ENCODE data around the gene TMEM40.

The TMEM40 gene, protein sequence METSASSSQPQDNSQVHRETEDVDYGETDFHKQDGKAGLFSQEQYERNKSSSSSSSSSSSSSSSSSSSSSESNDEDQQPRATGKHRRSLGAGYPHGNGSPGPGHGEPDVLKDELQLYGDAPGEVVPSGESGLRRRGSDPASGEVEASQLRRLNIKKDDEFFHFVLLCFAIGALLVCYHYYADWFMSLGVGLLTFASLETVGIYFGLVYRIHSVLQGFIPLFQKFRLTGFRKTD

GRCh38 chr3:12759097-12759679 lies at the start of gene TMEM40:
TSS of gene TMEM40 (minus strand) at chr3:12759259. CDS start at chr3:12749832, 9,427 bp downstream.
- Histone ChIP-seq H3K27me3 (ENCODE audit: insufficient read depth, low read length) (no peaks in the 10 kb centered on the region), H3K9me3 (ENCODE audit: low read length) (no peaks in the 10 kb centered on the region), H3K36me3 (ENCODE audit: insufficient read depth, low read length) (no peaks in the 10 kb centered on the region), H3K4me1 (ENCODE audit: insufficient read depth, low read length) (no peaks in the 10 kb centered on the region), H2AFZ (ENCODE audit: low read depth, low read length) (no peak within 1 kb of the TSS), H3K4me3 (ENCODE audit: low read length) (no peak within 1 kb of the TSS)

GRCh38 chr3:12808587-12808986 lies 49.5 kb upstream of the TMEM40 start:
- Histone ChIP-seq H3K27me3 (ENCODE audit: insufficient read depth, low read length) (no peaks in the 10 kb centered on the region), H2AFZ (ENCODE audit: low read depth, low read length) (no peak overlapping the region), H3K36me3 (ENCODE audit: insufficient read depth, low read length) (no peaks in the 10 kb centered on the region), H3K4me3 (ENCODE audit: low read length) (no peak overlapping the region), H3K9me3 (ENCODE audit: low read length) (no peaks in the 10 kb centered on the region), H3K4me1 (ENCODE audit: insufficient read depth, low read length) (peaks cover 7% of the 10 kb centered on the region)

DNA sequence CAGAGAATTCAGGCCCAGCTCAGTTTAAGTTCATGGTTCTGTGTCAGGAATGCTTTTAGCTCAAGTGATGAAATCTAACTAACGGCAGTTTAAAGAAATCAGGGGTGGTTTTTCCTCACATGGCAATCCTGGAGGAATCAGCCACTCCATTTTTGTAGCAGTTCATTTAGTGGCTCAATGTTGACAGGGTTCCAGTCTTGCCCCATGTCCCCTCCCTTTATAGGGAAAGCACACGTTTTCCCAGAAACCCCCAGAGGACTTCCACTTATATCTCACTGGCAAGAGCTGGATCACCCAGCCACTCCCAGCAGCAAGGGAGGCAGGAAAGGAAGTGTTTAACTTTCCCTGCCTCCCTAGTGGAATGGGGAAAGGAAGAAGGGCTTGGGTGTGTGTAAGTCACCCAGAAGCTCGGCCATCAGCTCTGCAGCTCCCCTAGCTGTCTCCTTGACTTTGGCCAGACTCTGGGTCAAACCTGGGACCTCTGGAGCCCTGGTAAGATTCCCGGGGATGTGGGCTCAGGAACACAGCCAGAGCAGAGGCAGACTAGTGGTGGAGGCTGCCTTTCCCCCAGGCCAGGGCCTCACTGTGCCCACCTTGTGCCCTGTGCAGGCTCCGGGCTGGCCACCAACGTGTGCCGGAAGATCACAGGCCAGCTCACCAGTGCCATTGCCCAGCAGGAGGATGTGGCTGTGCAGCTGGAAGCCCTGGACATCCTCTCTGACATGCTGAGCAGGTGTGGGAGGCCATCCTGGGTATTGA lies 48.7 kb upstream of the TMEM40 start:
- H3K9me3 ChIP-seq (ENCODE audit: low read length) = no peaks in the 10 kb centered on the region
- H3K4me1 ChIP-seq (ENCODE audit: insufficient read depth, low read length) = peaks cover 7% of the 10 kb centered on the region
- H2AFZ ChIP-seq (ENCODE audit: low read depth, low read length) = no peak overlapping the region
- no peaks in the 10 kb centered on the region for H3K36me3 ChIP-seq (ENCODE audit: insufficient read depth, low read length)
- no peak overlapping the region for H3K4me3 ChIP-seq (ENCODE audit: low read length)
- H3K27me3 ChIP-seq (ENCODE audit: insufficient read depth, low read length) = no peaks in the 10 kb centered on the region

DNA sequence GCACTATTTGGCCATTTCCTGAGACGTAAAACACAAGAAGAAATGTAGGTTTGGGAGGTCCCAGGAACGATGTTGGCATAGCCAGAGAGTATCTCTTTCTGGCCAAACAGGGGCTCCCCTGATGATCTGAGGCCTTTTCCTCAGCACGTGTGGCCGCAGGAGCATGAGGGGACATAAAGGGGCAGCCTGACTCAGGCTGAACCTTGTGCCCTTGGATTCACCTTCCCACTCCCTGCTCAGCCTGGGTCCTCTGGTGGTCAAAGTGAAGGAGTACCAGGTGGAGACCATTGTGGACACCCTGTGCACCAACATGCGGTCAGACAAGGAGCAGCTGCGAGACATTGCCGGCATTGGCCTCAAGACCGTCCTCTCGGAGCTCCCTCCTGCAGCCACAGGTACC lies 48.0 kb upstream of the TMEM40 start:
- Histone ChIP-seq H3K27me3 (ENCODE audit: insufficient read depth, low read length) (no peaks in the 10 kb centered on the region), H3K4me3 (ENCODE audit: low read length) (no peak overlapping the region), H3K4me1 (ENCODE audit: insufficient read depth, low read length) (peaks cover 7% of the 10 kb centered on the region), H3K9me3 (ENCODE audit: low read length) (no peaks in the 10 kb centered on the region), H2AFZ (ENCODE audit: low read depth, low read length) (no peak overlapping the region), H3K36me3 (ENCODE audit: insufficient read depth, low read length) (no peaks in the 10 kb centered on the region)

DNA sequence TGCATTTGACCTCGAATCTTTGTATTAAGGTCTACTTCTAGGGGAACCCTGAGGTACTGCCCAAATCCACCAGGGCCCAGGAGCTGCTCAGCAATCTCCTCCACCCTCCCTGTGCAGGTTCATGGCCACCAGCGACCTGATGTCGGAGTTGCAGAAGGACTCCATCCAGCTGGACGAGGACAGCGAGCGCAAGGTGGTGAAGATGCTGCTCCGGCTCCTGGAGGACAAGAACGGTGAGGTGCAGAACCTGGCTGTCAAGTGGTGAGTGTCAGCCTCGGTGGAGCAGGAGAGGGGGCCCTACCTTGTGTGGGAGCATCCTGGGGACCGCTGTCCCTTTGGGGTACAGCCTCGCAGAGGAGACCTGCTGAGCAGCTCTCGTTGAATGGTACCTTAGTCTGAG lies 44.3 kb upstream of the TMEM40 start:
- no peak overlapping the region for H2AFZ ChIP-seq (ENCODE audit: low read depth, low read length)
- no peaks in the 10 kb centered on the region for H3K27me3 ChIP-seq (ENCODE audit: insufficient read depth, low read length)
- no peak overlapping the region for H3K4me3 ChIP-seq (ENCODE audit: low read length)
- H3K9me3 ChIP-seq (ENCODE audit: low read length) = no peaks in the 10 kb centered on the region
- no peaks in the 10 kb centered on the region for H3K4me1 ChIP-seq (ENCODE audit: insufficient read depth, low read length)
- H3K36me3 ChIP-seq (ENCODE audit: insufficient read depth, low read length) = no peaks in the 10 kb centered on the region

- no peak overlapping the region for H2AFZ ChIP-seq (ENCODE audit: low read depth, low read length)
- no peaks in the 10 kb centered on the region for H3K9me3 ChIP-seq (ENCODE audit: low read length)
- no peak overlapping the region for H3K4me3 ChIP-seq (ENCODE audit: low read length)
- no peaks in the 10 kb centered on the region for H3K27me3 ChIP-seq (ENCODE audit: insufficient read depth, low read length)
- peaks cover 3% of the 10 kb centered on the region for H3K4me1 ChIP-seq (ENCODE audit: insufficient read depth, low read length)
- H3K36me3 ChIP-seq (ENCODE audit: insufficient read depth, low read length) = no peaks in the 10 kb centered on the region
These were observed 40.7 kb upstream of the TMEM40 start for GRCh38 chr3:12799525-12800440.

DNA sequence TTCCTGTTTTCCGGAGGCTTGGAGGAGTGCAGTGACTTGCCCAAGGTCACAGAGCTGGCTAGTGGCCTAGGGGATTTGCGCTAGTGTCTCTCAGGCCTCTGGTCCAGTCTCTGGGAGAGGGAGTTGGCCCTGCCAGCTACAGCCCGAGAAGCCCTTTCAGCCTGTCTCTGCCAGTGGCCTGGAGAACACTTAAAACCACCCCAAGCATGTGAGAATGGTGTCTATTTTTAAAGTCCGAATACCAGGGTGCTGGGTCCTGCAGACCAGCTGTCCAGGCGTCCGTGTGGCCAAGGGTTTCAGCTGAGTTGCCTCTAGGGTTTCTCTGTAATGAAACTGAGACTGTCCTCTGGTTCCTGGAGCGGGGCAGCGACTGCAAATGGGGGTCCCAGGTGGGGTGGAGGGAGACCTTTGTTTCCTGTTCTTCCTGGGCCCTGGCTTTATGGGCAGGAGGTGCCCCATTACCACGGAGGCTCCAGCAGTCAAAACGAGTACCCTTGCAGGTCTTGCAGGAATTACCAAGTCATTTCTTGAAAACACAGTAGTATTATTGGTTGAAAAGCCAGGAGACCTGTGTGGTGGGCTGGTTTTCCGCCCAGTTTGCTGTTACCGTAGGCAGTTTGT lies 39.6 kb upstream of the TMEM40 start:
- H3K4me1 ChIP-seq (ENCODE audit: insufficient read depth, low read length) = peaks cover 3% of the 10 kb centered on the region
- H3K4me3 ChIP-seq (ENCODE audit: low read length) = no peak overlapping the region
- no peak overlapping the region for H2AFZ ChIP-seq (ENCODE audit: low read depth, low read length)
- H3K9me3 ChIP-seq (ENCODE audit: low read length) = no peaks in the 10 kb centered on the region
- H3K36me3 ChIP-seq (ENCODE audit: insufficient read depth, low read length) = no peaks in the 10 kb centered on the region
- no peaks in the 10 kb centered on the region for H3K27me3 ChIP-seq (ENCODE audit: insufficient read depth, low read length)

DNA sequence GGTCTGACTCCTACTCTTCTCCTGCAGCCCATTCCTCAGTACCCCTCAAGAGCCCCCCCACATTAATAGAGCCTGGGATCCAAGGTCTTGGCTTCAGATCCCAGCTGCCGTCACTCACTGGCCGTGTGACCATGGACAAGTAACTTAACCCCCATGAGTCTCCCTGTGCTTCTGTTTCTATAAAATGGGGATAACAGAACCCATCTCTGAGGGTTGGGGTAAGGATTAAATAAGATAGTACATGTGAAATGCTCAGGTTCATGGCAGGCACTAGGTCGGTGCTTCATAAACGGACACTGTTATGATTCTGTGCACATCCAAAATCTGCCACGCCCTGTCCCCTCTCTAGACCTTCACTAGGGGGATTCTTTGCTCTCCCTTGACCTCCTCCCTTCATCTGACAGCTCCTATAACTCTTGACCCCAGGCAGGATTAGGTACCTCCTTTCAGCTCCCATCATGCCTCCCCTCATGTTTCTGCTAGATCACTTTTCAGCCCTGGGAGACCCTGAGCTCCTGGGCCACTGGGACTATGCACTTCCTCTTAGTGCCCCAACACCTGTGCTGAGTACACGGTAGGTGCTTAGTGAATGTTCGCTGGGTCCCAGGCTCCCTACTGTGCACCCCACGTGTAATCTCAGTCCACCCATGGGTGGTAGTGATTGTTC lies 39.0 kb upstream of the TMEM40 start:
- Histone ChIP-seq H3K27me3 (ENCODE audit: insufficient read depth, low read length) (no peaks in the 10 kb centered on the region), H3K36me3 (ENCODE audit: insufficient read depth, low read length) (no peaks in the 10 kb centered on the region), H3K4me1 (ENCODE audit: insufficient read depth, low read length) (peaks cover 3% of the 10 kb centered on the region), H3K9me3 (ENCODE audit: low read length) (no peaks in the 10 kb centered on the region), H3K4me3 (ENCODE audit: low read length) (no peak overlapping the region), H2AFZ (ENCODE audit: low read depth, low read length) (no peak overlapping the region)

DNA sequence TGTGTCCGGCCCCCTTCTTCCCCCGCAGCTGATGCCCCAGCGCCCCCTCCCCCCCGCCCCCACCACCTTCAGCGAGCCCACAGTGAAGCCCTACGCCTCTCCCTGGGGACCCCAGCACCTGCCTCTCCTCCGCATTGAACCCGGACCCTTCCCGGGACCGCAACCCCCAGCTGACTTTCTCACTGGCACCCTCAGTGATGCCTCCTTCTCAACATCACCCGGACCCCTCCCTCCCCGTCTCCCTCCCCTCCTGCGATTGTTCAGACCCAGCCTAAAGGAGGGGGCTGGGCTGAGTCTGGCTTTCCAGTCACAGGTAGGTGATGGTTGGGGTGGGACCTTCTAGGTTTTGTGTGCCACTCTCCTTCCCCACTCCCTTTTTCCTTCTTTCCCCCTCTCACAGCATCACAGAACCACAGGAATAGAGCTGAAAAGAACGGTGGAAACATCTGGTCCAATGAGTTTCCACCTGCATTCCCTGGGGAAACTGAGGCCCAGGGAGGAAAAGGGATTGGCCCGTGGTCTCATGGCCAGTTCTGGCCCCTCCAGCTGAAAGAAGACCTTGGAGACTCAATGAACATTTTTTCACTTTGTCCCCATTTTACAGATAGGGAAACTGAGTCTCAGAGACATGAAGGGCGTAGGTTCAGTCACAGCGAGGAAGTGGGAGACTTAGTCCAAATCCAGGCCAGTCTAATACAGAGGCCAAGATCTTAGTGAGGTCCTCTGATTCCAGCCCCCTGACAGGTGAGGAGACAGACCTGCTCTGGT lies 38.2 kb upstream of the TMEM40 start:
- Histone ChIP-seq H3K9me3 (ENCODE audit: low read length) (no peaks in the 10 kb centered on the region), H2AFZ (ENCODE audit: low read depth, low read length) (no peak overlapping the region), H3K4me1 (ENCODE audit: insufficient read depth, low read length) (peaks cover 3% of the 10 kb centered on the region), H3K27me3 (ENCODE audit: insufficient read depth, low read length) (no peaks in the 10 kb centered on the region), H3K4me3 (ENCODE audit: low read length) (peak overlapping the region; percentile 42), H3K36me3 (ENCODE audit: insufficient read depth, low read length) (no peaks in the 10 kb centered on the region)

DNA sequence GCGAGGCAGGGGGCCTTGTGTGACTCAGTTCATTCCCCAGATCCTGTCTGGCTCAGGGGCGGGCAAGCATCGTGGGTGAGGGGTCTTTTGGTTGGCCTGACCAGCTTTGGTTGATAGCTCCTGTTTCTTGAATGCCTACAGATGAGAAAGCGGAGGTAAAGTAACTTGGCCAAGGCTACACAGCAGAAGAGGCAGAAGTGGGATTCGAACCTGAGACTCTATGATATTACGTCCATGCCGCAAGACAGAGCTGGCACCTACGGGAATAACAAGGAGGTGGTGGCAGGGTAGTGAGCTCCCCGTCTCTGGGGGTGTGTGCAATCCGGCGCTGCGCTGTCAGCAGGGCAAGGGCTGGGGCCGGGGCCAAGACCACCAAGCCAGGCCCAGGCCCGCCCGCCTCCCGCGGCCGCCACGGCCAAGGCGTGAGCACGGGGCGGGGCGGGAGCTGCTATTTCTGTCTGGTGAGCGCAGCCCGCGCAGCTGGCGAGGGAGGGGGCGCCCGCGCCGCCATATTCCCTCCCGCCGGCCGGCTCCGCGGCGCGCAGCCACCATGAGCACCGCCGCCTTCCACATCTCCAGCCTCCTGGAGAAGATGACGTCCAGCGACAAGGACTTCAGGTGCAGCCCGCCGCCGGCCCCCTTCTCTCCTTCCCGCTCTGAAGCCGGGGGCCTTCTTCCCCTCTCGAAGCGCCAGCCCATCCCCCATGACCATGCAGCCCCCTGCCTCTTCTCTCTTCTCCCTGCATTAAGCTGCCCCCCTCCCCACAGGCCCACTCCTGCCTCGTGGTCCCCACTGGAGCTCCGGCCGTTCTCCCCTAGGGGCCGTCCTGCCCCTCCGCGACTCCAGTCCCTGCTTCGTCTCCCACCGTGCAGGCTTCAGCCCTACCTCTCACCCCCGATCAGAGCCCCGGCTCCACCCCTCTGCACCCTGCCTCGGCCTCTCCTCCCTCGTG lies 37.4 kb upstream of the TMEM40 start, which contains the start of gene CAND2:
CAND2 (plus strand) TSS at position 510 of the 953 bp plus-strand sequence; CDS start at position 551, 41 bp downstream.
- peaks cover 3% of the 10 kb centered on the region for H3K4me1 ChIP-seq (ENCODE audit: insufficient read depth, low read length)
- peak within 1 kb of the TSS; percentile 42 for H3K4me3 ChIP-seq (ENCODE audit: low read length)
- no peaks in the 10 kb centered on the region for H3K36me3 ChIP-seq (ENCODE audit: insufficient read depth, low read length)
- H2AFZ ChIP-seq (ENCODE audit: low read depth, low read length) = peak within 1 kb of the TSS; percentile 85
- no peaks in the 10 kb centered on the region for H3K27me3 ChIP-seq (ENCODE audit: insufficient read depth, low read length)
- H3K9me3 ChIP-seq (ENCODE audit: low read length) = no peaks in the 10 kb centered on the region

DNA sequence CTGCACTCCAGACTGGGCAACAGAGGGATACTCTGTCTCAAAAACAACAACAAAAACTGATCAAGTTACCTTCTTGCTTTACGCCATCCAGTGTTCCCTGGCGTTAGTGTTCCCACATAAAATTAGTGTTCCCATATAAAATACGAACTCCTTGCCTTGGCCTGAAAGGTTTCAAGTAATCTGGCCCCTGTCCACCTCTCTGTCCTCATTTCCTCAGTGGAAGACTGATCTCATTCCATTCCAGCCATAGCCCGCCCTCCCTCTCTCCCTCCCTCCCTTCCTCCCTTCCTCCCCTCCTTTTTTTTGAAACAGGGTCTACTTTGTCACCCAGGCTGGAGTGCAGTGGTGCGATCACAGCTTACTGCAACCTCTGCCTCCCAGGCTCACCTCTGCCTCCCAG lies 34.6 kb upstream of the TMEM40 start:
- H3K36me3 ChIP-seq (ENCODE audit: insufficient read depth, low read length) = no peaks in the 10 kb centered on the region
- H2AFZ ChIP-seq (ENCODE audit: low read depth, low read length) = no peak overlapping the region
- H3K9me3 ChIP-seq (ENCODE audit: low read length) = no peaks in the 10 kb centered on the region

More for the DNA sequence above, 34.6 kb upstream of the TMEM40 start:
- no peak overlapping the region for H3K4me3 ChIP-seq (ENCODE audit: low read length)
- H3K4me1 ChIP-seq (ENCODE audit: insufficient read depth, low read length) = peaks cover 3% of the 10 kb centered on the region
- H3K27me3 ChIP-seq (ENCODE audit: insufficient read depth, low read length) = no peaks in the 10 kb centered on the region

Measured in neuron (in vitro differentiated cells).